NB4 (cell line): ENCODE results near the gene DAB1.

Experiments
- DNase-seq: peaks from one replicate; pipeline ENCODE4 v3.0.0; 2010; ENCODE audit warnings: low read depth
- H3K4me3 ChIP-seq: one replicate; pipeline ENCODE4 v1.5.1; 2011; ENCODE audit warnings: mild to moderate bottlenecking, low read depth, low read length, moderate library complexity
- CTCF ChIP-seq: IDR thresholded peaks from one replicate; pipeline ENCODE4 v1.5.1; 2012; ENCODE audit warnings: low read depth, low read length
- MAX ChIP-seq: IDR thresholded peaks from 2 replicates; pipeline ENCODE4 v1.6.1; 2011; ENCODE audit warnings: low read depth, low read length
- MYC ChIP-seq: IDR thresholded peaks from 2 replicates; pipeline ENCODE4 v1.6.1; 2011; ENCODE audit warnings: low read depth, low read length
- POLR2A ChIP-seq: IDR thresholded peaks from 2 replicates; pipeline ENCODE4 v1.6.1; 2011; ENCODE audit warnings: mild to moderate bottlenecking; ENCODE audit not compliant: insufficient read length; ENCODE audit errors: extremely low read depth

Gene DAB1

DNA sequence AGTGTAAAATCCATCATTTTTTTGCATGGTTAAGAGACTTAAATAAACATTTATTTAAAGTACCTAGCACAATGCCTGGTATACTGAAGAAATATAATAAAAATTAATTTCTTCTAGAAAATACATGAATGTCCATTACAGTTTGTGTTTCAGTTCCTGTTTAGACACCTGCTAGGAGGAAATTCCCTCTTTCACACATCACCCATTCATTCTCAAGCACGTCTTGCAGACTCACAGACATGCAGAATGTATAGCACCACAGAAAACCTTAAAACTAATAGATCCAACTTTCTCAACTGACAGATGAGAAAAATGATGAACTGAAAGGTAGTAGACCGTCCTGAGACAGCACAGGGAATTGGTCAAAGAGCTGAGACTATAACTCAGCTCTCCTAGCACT, 285.9 kb downstream of the DAB1 start:
- no peak for DNase-seq
- TF ChIP-seq MYC, result no peak
- no peak for TF ChIP-seq POLR2A
- TF ChIP-seq CTCF, result no peak
- TF ChIP-seq MAX, result no peak
- no peak overlapping the region for H3K4me3 ChIP-seq

DNA sequence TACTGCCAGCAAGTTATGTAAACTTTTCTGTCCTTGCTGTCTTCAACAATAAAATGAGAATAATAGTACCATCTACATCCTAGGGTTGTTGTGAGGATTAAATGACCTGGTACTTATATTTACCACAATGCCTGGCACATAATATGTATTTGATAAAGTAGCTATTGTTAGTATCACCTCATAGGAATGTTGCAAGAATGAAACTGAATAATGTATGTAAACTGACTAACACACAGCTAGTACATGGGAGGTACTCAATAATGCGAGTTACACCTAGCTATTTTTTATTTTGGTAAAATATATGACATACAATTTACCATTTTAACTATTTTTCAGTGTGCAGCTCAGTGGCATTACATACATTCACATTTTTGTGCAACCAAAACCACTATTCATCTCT, 289.1 kb downstream of the DAB1 start:
- TF ChIP-seq MAX (no peak), CTCF (no peak), POLR2A (no peak), MYC (no peak)
- no peak overlapping the region for H3K4me3 ChIP-seq
- DNase-seq, result no peak

DNA sequence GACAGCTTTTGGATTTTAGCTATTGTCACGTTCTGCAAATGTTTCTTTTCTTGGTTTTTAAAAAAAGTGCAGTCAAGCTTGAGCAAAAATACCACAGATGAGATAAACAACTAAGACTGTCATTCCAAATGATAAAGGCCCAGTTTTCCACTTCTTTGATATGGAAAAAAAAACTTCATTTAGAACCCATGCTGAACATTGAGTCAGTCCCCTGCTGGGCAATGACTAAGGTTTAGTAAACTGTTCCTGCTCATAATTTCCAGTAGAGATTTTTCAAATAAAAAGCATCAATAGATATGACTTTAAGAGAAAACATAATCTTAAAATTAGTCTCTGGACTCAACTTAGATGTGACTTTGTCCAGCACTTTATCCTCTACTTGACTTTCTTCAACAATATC, 290.2 kb downstream of the DAB1 start:
- DNase-seq, result no peak
- no peak overlapping the region for H3K4me3 ChIP-seq
- TF ChIP-seq CTCF (no peak), MAX (no peak)

DNA sequence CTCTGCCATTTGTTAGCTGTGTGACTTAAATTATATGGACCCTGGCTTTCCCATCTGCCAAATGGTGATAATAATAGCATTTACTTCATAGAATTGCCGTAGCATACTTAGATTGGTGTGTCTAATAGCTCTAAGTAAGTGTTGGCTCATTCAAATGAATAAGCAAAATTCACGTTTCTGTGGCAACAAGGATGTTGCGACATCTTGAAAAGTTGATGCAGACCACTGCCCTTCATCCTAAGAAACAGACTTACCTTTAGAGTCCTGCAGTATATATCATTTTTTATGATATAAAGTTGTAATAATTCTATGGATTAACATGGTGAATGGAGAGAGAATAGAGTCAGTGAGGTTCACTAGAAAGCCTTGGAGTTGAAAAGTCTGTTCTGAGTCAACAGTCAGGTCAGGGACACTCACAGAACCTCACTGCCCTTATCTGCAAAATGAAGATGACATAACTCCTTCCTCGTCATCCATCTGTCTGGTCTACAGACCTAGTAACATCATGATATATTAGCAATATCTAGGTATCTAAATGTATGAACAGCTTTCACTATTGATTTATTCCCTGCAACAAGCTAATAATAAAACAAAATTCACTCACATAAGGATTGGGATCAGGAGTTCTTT, 290.8 kb downstream of the DAB1 start:
- TF ChIP-seq MYC (no peak), MAX (no peak), CTCF (no peak), POLR2A (no peak)
- H3K4me3 ChIP-seq, result no peak overlapping the region
- DNase-seq, result no peak

DNA sequence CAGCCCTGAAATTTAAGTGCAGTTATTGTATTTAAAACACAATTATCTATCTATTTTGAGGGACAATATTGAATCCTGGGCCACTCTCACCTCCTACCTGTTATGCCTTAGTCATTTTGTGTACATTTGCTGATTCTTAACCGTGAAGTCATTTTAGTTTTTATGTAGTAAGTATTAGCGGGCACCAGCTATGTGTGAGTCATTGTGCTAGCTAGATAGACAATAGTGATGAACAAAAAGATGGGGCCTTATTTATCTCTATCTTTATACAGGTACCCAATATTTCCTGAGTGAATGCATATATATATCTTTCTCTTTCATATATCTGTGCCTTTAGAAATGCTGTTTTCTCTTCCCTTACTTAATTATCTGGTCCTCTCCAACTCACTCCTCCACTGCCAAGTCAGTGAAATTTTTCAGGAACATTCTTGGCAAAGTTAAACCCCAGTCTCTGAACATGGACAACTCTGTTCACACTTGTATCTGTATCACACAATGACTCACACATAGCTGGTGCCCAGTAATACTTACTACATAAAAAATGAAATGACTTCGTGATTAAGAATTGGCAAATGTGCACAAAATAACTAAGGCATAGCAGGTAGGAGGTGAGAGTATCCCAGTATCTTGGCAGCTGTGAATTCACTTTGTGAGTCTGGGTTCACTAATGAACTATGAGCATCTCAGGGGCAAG, 292.0 kb downstream of the DAB1 start:
- TF ChIP-seq POLR2A, result no peak
- TF ChIP-seq MAX, result no peak
- no peak for TF ChIP-seq MYC
- no peak for TF ChIP-seq CTCF
- DNase-seq, result no peak
- H3K4me3 ChIP-seq, result no peak overlapping the region

- no peak overlapping the region for H3K4me3 ChIP-seq
- DNase-seq, result no peak
- TF ChIP-seq MYC (no peak), MAX (no peak), POLR2A (no peak), CTCF (no peak)
These were observed 292.6 kb downstream of the DAB1 start for GRCh38 chr1:57131257-57131656.
